ENCODE results near the gene KCTD17. TPM values are rescaled to one million over a fixed set of nuclear protein-coding genes. Genes with fewer than 3 reads are reported as not detected.
A peak's percentile ranks its signal among the peaks of the same experiment; 100 is the strongest.

KCTD17 gene
- total and polyA plus RNA-seq, 2 of the 13 experiments (the other 11 are each of a cell fraction or from before 2014, with no cell fraction given): 5.3 to 11.7 TPM

DNA sequence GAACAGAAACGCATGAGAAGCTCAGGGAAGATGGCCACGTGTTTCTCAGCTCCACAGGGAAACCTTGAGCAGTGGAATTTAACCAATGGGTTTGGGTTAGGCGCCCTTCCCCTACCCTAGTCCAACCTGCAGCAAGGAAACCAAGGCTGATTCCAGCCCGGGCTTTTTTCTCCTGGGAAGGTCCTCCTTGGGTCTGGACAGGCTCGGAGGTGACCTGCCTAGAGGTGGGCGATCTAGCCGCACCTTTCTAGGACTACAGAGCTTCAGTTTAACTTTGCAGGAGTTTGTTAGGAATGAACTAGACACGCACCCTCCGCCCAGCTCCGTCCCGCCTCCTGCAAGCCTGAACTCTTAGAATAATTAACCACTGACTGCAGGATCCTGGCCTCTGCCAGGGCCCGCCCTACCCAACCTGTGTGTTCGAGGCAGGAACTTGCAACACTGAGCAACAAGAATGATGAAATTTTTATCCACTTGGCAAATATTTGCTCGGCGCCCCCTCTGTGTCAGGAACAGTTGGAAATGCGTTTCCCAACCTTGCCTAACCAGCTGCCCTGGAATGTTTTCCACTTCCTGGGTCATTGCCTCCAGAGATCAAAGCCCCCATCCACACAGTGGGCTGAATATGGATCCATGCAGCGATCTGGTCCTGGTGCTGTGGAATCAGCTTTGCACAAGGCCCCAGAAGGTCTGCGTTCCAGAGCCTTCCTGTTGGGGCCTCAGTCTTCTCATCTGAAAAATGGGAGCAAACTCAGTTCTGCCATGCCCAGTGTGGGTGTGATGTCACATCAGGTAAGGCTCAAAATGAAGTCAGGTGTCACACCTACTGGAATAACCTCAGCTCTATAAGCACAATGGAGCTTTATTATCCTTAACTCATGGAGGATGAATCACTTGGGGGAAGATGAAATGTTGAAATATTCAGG, 18.7 kb upstream of the KCTD17 start (continued):
- TF ChIP-seq, protein P1, sequence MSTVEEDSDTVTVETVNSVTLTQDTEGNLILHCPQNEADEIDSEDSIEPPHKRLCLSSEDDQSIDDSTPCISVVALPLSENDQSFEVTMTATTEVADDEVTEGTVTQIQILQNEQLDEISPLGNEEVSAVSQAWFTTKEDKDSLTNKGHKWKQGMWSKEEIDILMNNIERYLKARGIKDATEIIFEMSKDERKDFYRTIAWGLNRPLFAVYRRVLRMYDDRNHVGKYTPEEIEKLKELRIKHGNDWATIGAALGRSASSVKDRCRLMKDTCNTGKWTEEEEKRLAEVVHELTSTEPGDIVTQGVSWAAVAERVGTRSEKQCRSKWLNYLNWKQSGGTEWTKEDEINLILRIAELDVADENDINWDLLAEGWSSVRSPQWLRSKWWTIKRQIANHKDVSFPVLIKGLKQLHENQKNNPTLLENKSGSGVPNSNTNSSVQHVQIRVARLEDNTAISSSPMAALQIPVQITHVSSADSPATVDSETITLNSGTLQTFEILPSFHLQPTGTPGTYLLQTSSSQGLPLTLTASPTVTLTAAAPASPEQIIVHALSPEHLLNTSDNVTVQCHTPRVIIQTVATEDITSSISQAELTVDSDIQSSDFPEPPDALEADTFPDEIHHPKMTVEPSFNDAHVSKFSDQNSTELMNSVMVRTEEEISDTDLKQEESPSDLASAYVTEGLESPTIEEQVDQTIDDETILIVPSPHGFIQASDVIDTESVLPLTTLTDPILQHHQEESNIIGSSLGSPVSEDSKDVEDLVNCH (CRISPR knock-in tag; IDR thresholded peaks at IDR 0.05): no peak
- TF ChIP-seq, protein P2, sequence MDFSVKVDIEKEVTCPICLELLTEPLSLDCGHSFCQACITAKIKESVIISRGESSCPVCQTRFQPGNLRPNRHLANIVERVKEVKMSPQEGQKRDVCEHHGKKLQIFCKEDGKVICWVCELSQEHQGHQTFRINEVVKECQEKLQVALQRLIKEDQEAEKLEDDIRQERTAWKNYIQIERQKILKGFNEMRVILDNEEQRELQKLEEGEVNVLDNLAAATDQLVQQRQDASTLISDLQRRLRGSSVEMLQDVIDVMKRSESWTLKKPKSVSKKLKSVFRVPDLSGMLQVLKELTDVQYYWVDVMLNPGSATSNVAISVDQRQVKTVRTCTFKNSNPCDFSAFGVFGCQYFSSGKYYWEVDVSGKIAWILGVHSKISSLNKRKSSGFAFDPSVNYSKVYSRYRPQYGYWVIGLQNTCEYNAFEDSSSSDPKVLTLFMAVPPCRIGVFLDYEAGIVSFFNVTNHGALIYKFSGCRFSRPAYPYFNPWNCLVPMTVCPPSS (IDR thresholded peaks at IDR 0.05): no peak
- peak; percentile 73 for TF ChIP-seq KLF6 (CRISPR knock-in tag; IDR thresholded peaks at IDR 0.05)
- TF ChIP-seq TCF12 (IDR thresholded peaks at IDR 0.05): no peak
- TF ChIP-seq TCF12 (CRISPR knock-in tag; IDR thresholded peaks at IDR 0.05): peak; percentile 98
- TF ChIP-seq ZNF292 (CRISPR knock-in tag; IDR thresholded peaks at IDR 0.05; ENCODE audit: borderline replicate concordance, low read depth): peak; percentile 97; the same call in 1 of the 2 replicates
- TF ChIP-seq CENPT (CRISPR knock-in tag; IDR thresholded peaks at IDR 0.05; ENCODE audit: low read depth): 0 out of 2 replicates have a peak, but pooled peaks have one; percentile 43
- peak; percentile 49 for TF ChIP-seq ZNF891 (CRISPR knock-in tag; IDR thresholded peaks at IDR 0.05)
- TF ChIP-seq, protein P3, sequence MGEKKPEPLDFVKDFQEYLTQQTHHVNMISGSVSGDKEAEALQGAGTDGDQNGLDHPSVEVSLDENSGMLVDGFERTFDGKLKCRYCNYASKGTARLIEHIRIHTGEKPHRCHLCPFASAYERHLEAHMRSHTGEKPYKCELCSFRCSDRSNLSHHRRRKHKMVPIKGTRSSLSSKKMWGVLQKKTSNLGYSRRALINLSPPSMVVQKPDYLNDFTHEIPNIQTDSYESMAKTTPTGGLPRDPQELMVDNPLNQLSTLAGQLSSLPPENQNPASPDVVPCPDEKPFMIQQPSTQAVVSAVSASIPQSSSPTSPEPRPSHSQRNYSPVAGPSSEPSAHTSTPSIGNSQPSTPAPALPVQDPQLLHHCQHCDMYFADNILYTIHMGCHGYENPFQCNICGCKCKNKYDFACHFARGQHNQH (CRISPR knock-in tag; IDR thresholded peaks at IDR 0.05): peak; percentile 89; the same call in 1 of the 2 replicates
- TF ChIP-seq ZFAT (CRISPR knock-in tag; conservative IDR thresholded peaks at IDR 0.05): no peak
- TF ChIP-seq ZNF329 (CRISPR knock-in tag; IDR thresholded peaks at IDR 0.05; ENCODE audit: low read depth): 0 out of 2 replicates have a peak, but pooled peaks have one; percentile 33
- 0 out of 2 replicates have a peak, but pooled peaks have one; percentile 37 for TF ChIP-seq TSC22D2 (CRISPR knock-in tag; IDR thresholded peaks at IDR 0.05; ENCODE audit: borderline replicate concordance)
- TF ChIP-seq, protein P4, sequence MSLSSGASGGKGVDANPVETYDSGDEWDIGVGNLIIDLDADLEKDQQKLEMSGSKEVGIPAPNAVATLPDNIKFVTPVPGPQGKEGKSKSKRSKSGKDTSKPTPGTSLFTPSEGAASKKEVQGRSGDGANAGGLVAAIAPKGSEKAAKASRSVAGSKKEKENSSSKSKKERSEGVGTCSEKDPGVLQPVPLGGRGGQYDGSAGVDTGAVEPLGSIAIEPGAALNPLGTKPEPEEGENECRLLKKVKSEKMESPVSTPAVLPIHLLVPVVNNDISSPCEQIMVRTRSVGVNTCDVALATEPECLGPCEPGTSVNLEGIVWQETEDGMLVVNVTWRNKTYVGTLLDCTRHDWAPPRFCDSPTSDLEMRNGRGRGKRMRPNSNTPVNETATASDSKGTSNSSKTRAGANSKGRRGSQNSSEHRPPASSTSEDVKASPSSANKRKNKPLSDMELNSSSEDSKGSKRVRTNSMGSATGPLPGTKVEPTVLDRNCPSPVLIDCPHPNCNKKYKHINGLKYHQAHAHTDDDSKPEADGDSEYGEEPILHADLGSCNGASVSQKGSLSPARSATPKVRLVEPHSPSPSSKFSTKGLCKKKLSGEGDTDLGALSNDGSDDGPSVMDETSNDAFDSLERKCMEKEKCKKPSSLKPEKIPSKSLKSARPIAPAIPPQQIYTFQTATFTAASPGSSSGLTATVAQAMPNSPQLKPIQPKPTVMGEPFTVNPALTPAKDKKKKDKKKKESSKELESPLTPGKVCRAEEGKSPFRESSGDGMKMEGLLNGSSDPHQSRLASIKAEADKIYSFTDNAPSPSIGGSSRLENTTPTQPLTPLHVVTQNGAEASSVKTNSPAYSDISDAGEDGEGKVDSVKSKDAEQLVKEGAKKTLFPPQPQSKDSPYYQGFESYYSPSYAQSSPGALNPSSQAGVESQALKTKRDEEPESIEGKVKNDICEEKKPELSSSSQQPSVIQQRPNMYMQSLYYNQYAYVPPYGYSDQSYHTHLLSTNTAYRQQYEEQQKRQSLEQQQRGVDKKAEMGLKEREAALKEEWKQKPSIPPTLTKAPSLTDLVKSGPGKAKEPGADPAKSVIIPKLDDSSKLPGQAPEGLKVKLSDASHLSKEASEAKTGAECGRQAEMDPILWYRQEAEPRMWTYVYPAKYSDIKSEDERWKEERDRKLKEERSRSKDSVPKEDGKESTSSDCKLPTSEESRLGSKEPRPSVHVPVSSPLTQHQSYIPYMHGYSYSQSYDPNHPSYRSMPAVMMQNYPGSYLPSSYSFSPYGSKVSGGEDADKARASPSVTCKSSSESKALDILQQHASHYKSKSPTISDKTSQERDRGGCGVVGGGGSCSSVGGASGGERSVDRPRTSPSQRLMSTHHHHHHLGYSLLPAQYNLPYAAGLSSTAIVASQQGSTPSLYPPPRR (CRISPR knock-in tag; IDR thresholded peaks at IDR 0.05; ENCODE audit: borderline replicate concordance): peak; percentile 97
- peak; percentile 98 for TF ChIP-seq MED13 (CRISPR knock-in tag; IDR thresholded peaks at IDR 0.05)
- TF ChIP-seq THYN1 (CRISPR knock-in tag; IDR thresholded peaks at IDR 0.05; ENCODE audit: borderline replicate concordance, low read depth): no peak; the same call in 1 of the 2 replicates
- TF ChIP-seq BRCA1 (CRISPR knock-in tag; IDR thresholded peaks at IDR 0.05): no peak
- TF ChIP-seq ZSCAN12 (CRISPR knock-in tag; IDR thresholded peaks at IDR 0.05): no peak
- TF ChIP-seq NR2F6 (IDR thresholded peaks at IDR 0.05): peak; percentile 96
- peak; percentile 95 for TF ChIP-seq NR2F6 (CRISPR knock-in tag; IDR thresholded peaks at IDR 0.05)
- no peak for TF ChIP-seq SNRNP70 (IDR thresholded peaks at IDR 0.05; ENCODE audit: low read depth, low read length)
